HL-60/S4 (cell line): ENCODE results near the gene PIGN.
"Not testable (repeated sequence)": the region's sequence is repeated elsewhere in the genome, so short reads cannot be mapped to it uniquely, and the experiment has no call there.

Experiments
- in situ Hi-C: fragments of 300-500 bp; cut with MboI; formaldehyde crosslinking; loops from 2 replicates; pipeline ENCODE4 v1.14.3; 2022; ENCODE audit warnings: low sequenced_read_pairs

The PIGN gene

GRCh38 chr18:62069556-62069955 is 117.3 kb downstream of the PIGN start:
- in situ Hi-C loops: no loop called here

GRCh38 chr18:62066102-62066818 is 120.6 kb downstream of the PIGN start:
- in situ Hi-C loops: no loop called here

GRCh38 chr18:62064361-62064760 is 122.5 kb downstream of the PIGN start:
- in situ Hi-C loops: no loop called here

- in situ Hi-C loops: no loop called here
Measured at GRCh38 chr18:62061821-62062478, 124.9 kb downstream of the PIGN start.

GRCh38 chr18:62060820-62061219 is 126.0 kb downstream of the PIGN start:
- in situ Hi-C loops: no loop called here

GRCh38 chr18:62054929-62055498 is 131.8 kb downstream of the PIGN start:
- in situ Hi-C loops: no loop called here

GRCh38 chr18:62048279-62048678 is 138.6 kb downstream of the PIGN start:
- in situ Hi-C loops: no loop called here

- in situ Hi-C loops: no loop called here
Measured at GRCh38 chr18:62045316-62045715, 141.5 kb downstream of the PIGN start.

- in situ Hi-C loops: no loop called here
Measured at GRCh38 chr18:62044490-62045000, 142.3 kb downstream of the PIGN start.

- in situ Hi-C loops: no loop called here
Measured at GRCh38 chr18:62037989-62038778, 148.7 kb downstream of the PIGN start.

GRCh38 chr18:62037012-62037742 is 149.7 kb downstream of the PIGN start:
- in situ Hi-C loops: no loop called here

GRCh38 chr18:62034286-62034685 is 152.6 kb downstream of the PIGN start:
- in situ Hi-C loops: not testable (repeated sequence)

- in situ Hi-C loops: no loop called here
Measured at GRCh38 chr18:62033756-62034155, 153.1 kb downstream of the PIGN start.

- in situ Hi-C loops: no loop called here
Measured at GRCh38 chr18:62033207-62033606, 153.6 kb downstream of the PIGN start.

GRCh38 chr18:62030091-62030985 is 156.5 kb downstream of the PIGN start:
- in situ Hi-C loops: no loop called here

- in situ Hi-C loops: no loop called here
Measured at GRCh38 chr18:62028715-62029114, 158.1 kb downstream of the PIGN start.

GRCh38 chr18:62027914-62028520 is 158.8 kb downstream of the PIGN start:
- in situ Hi-C loops: no loop called here

- in situ Hi-C loops: no loop called here
Measured at GRCh38 chr18:62026586-62026985, 160.3 kb downstream of the PIGN start.

GRCh38 chr18:62024983-62025382 is 161.9 kb downstream of the PIGN start:
- in situ Hi-C loops: no loop called here
